Stimulated activated CD8-positive, alpha-beta memory T cell treated with anti-CD3 and anti-CD28 coated beads, Interleukin-4, amount 100 ng/mL, for 4 hours (primary cell): Measurements from ENCODE around the gene CREB3L2.
"Not testable (repeated sequence)": the region's sequence is repeated elsewhere in the genome, so short reads cannot be mapped to it uniquely, and the experiment has no call there.

Experiments used
- DNase-seq, 2 donors: peaks; one replicate each; pipeline ENCODE4 v3.0.0-alpha.2; 2020; ENCODE audit warnings: low read depth in 2 of 2, low spot score in 1 of 2

CREB3L2 gene

GRCh38 chr7:137846827-137847567 lies 154.9 kb downstream of the CREB3L2 start, which contains the start of gene DGKI:
Gene DGKI (minus strand): TSS chr7:137846974.
- DNase-seq = no peak

- DNase-seq = no peak
Measured at GRCh38 chr7:137846549-137846826, 155.4 kb downstream of the CREB3L2 start.

GRCh38 chr7:137844677-137845425 lies 157.0 kb downstream of the CREB3L2 start:
- no peak for DNase-seq

GRCh38 chr7:137839903-137840779 lies 161.7 kb downstream of the CREB3L2 start:
- no peak for DNase-seq

GRCh38 chr7:137838706-137839315 lies 163.1 kb downstream of the CREB3L2 start:
- DNase-seq = no peak

- DNase-seq = no peak
Measured at GRCh38 chr7:137836541-137836940, 165.3 kb downstream of the CREB3L2 start.

GRCh38 chr7:137836113-137836509 lies 165.8 kb downstream of the CREB3L2 start:
- DNase-seq = no peak

GRCh38 chr7:137835486-137836112 lies 166.3 kb downstream of the CREB3L2 start:
- no peak for DNase-seq

- DNase-seq = no peak
Measured at GRCh38 chr7:137834552-137834951, 167.3 kb downstream of the CREB3L2 start.

- not testable (repeated sequence) for DNase-seq
Measured at GRCh38 chr7:137832990-137833389, 168.9 kb downstream of the CREB3L2 start.

- DNase-seq = no peak
Measured at GRCh38 chr7:137832382-137832781, 169.5 kb downstream of the CREB3L2 start.

GRCh38 chr7:137831555-137831954 lies 170.3 kb downstream of the CREB3L2 start:
- DNase-seq = not testable (repeated sequence)

- DNase-seq = no peak
Measured at GRCh38 chr7:137829337-137829992, 172.4 kb downstream of the CREB3L2 start.

GRCh38 chr7:137828456-137828855 lies 173.4 kb downstream of the CREB3L2 start:
- no peak for DNase-seq

GRCh38 chr7:137825489-137825888 lies 176.4 kb downstream of the CREB3L2 start:
- DNase-seq = no peak
